Esophagus mucosa (tissue), 1 donor: ENCODE results near the gene FKRP. TPM values are rescaled to one million over a fixed set of nuclear protein-coding genes. Genes with fewer than 3 reads are reported as not detected.

Experiments
- ATAC-seq: fragments of 200-7000 bp; cut with Tn5 transposase; one replicate; pipeline ENCODE4 v1.9.1; 2020
- total RNA-seq: library from RNA; stranded (reverse); gene quantifications from one replicate; pipeline ENCODE4 v1.2.4, GENCODE V29; 2023
- donor health status: DM: yes; HTN: yes; CAD: no.

The FKRP gene
- total RNA-seq, 1 donor from 2014 or later: 7.8 TPM

GRCh38 chr19:46719629-46720502 lies 26.0 kb upstream of the FKRP start:
- ATAC-seq: no peak

GRCh38 chr19:46720503-46721239 lies 25.2 kb upstream of the FKRP start:
- ATAC-seq: no peak

GRCh38 chr19:46721269-46722003 lies 24.4 kb upstream of the FKRP start:
- no peak for ATAC-seq

GRCh38 chr19:46722004-46722380 lies 23.9 kb upstream of the FKRP start:
- no peak for ATAC-seq

GRCh38 chr19:46722421-46723022 lies 23.3 kb upstream of the FKRP start:
- ATAC-seq: no peak

GRCh38 chr19:46723023-46723461 lies 22.8 kb upstream of the FKRP start:
- ATAC-seq: no peak

GRCh38 chr19:46723471-46723870 lies 22.4 kb upstream of the FKRP start:
- no peak for ATAC-seq

- no peak for ATAC-seq
These were observed 21.4 kb upstream of the FKRP start for GRCh38 chr19:46724468-46724867.

- no peak for ATAC-seq
These were observed 20.6 kb upstream of the FKRP start for GRCh38 chr19:46725036-46725820.

- no peak for ATAC-seq
These were observed 19.9 kb upstream of the FKRP start for GRCh38 chr19:46725859-46726393.

- ATAC-seq: no peak
These were observed 19.3 kb upstream of the FKRP start for GRCh38 chr19:46726551-46726950.

- no peak for ATAC-seq
These were observed 18.8 kb upstream of the FKRP start for GRCh38 chr19:46726971-46727501.

GRCh38 chr19:46727757-46728156 lies 18.1 kb upstream of the FKRP start:
- ATAC-seq: no peak

GRCh38 chr19:46728208-46728607 lies 17.6 kb upstream of the FKRP start:
- ATAC-seq: no peak

- peak; percentile 58 for ATAC-seq
These were observed 17.0 kb upstream of the FKRP start for GRCh38 chr19:46728693-46729339.

- ATAC-seq: no peak
These were observed 16.2 kb upstream of the FKRP start for GRCh38 chr19:46729696-46730095.

- no peak for ATAC-seq
These were observed 15.7 kb upstream of the FKRP start for GRCh38 chr19:46730187-46730586.

GRCh38 chr19:46730595-46730994 lies 15.3 kb upstream of the FKRP start:
- no peak for ATAC-seq

GRCh38 chr19:46731007-46731501 lies 14.8 kb upstream of the FKRP start:
- peak; percentile 75 for ATAC-seq

- peak; percentile 3 for ATAC-seq
These were observed 14.3 kb upstream of the FKRP start for GRCh38 chr19:46731584-46731983.
